Central memory CD8-positive, alpha-beta T cell (primary cell): ENCODE results near the gene SLC22A23.

Experiments used
- ATAC-seq: fragments of 150-1000 bp; cut with Tn5 transposase; replicated peaks from 2 replicates; pipeline ENCODE4 v1.10.0; 2022; ENCODE audit warnings: mild to moderate bottlenecking, moderate FRiP score, moderate number of reproducible peaks; ENCODE audit not compliant: poor library complexity, severe bottlenecking; ENCODE audit errors: extremely low read depth
- DNase-seq, 2 donors: peaks; one replicate each; pipeline ENCODE4 v3.0.0; 2021; ENCODE audit warnings: low spot score in 2 of 2
- H3K27ac Mint-ChIP-seq: one replicate; pipeline ENCODE4 v1.8.0; 2022; ENCODE audit warnings: low read depth, mild to moderate bottlenecking, moderate library complexity, mixed read lengths
- H3K27me3 Mint-ChIP-seq: one replicate; pipeline ENCODE4 v1.8.0; 2022; ENCODE audit warnings: mixed read lengths
- H3K36me3 Mint-ChIP-seq: one replicate; pipeline ENCODE4 v1.8.0; 2022; ENCODE audit warnings: mild to moderate bottlenecking, moderate library complexity, mixed read lengths; ENCODE audit not compliant: insufficient read depth
- H3K4me1 Mint-ChIP-seq: one replicate; pipeline ENCODE4 v1.8.0; 2022; ENCODE audit warnings: mixed read lengths
- H3K4me3 Mint-ChIP-seq: one replicate; pipeline ENCODE4 v1.8.0; 2022; ENCODE audit warnings: mild to moderate bottlenecking, moderate library complexity, mixed read lengths
- H3K9me3 Mint-ChIP-seq: one replicate; pipeline ENCODE4 v1.8.0; 2022; ENCODE audit warnings: mixed read lengths

The SLC22A23 gene

GRCh38 chr6:3489027-3489757 lies 32.3 kb upstream of the SLC22A23 start:
- DNase-seq = no peak
- H3K27me3 Mint-ChIP-seq = peaks cover 73% of the 10 kb centered on the region
- H3K9me3 Mint-ChIP-seq = no peaks in the 10 kb centered on the region
- H3K4me3 Mint-ChIP-seq = no peak overlapping the region
- no peak overlapping the region for H3K27ac Mint-ChIP-seq
- H3K36me3 Mint-ChIP-seq = peaks cover 1% of the 10 kb centered on the region
- no peaks in the 10 kb centered on the region for H3K4me1 Mint-ChIP-seq
- no peak for ATAC-seq

GRCh38 chr6:3484946-3485345 lies 28.1 kb upstream of the SLC22A23 start:
- DNase-seq (no peak), ATAC-seq (no peak)
- H3K9me3 Mint-ChIP-seq = peaks cover 12% of the 10 kb centered on the region
- H3K4me1 Mint-ChIP-seq = no peaks in the 10 kb centered on the region
- H3K36me3 Mint-ChIP-seq = no peaks in the 10 kb centered on the region
- no peak overlapping the region for H3K4me3 Mint-ChIP-seq
- H3K27me3 Mint-ChIP-seq = peaks cover 73% of the 10 kb centered on the region
- no peak overlapping the region for H3K27ac Mint-ChIP-seq

GRCh38 chr6:3484192-3484591 lies 27.3 kb upstream of the SLC22A23 start:
- Mint-ChIP-seq H3K9me3 (peaks cover 17% of the 10 kb centered on the region), H3K36me3 (no peaks in the 10 kb centered on the region), H3K4me1 (no peaks in the 10 kb centered on the region), H3K27ac (no peak overlapping the region), H3K4me3 (no peak overlapping the region), H3K27me3 (peaks cover 78% of the 10 kb centered on the region)
- DNase-seq (no peak), ATAC-seq (no peak)

GRCh38 chr6:3483675-3484074 lies 26.8 kb upstream of the SLC22A23 start:
- H3K27ac Mint-ChIP-seq = no peak overlapping the region
- no peaks in the 10 kb centered on the region for H3K4me1 Mint-ChIP-seq
- no peak for ATAC-seq
- peaks cover 78% of the 10 kb centered on the region for H3K27me3 Mint-ChIP-seq
- DNase-seq = no peak
- H3K36me3 Mint-ChIP-seq = no peaks in the 10 kb centered on the region
- H3K9me3 Mint-ChIP-seq = peaks cover 17% of the 10 kb centered on the region
- H3K4me3 Mint-ChIP-seq = no peak overlapping the region

GRCh38 chr6:3482869-3483268 lies 26.0 kb upstream of the SLC22A23 start:
- H3K36me3 Mint-ChIP-seq = no peaks in the 10 kb centered on the region
- no peaks in the 10 kb centered on the region for H3K4me1 Mint-ChIP-seq
- peaks cover 17% of the 10 kb centered on the region for H3K9me3 Mint-ChIP-seq
- no peak for ATAC-seq
- no peak overlapping the region for H3K4me3 Mint-ChIP-seq
- H3K27ac Mint-ChIP-seq = no peak overlapping the region
- no peak for DNase-seq
- peaks cover 78% of the 10 kb centered on the region for H3K27me3 Mint-ChIP-seq

- Mint-ChIP-seq H3K9me3 (peaks cover 17% of the 10 kb centered on the region), H3K4me3 (no peak overlapping the region), H3K36me3 (no peaks in the 10 kb centered on the region), H3K4me1 (no peaks in the 10 kb centered on the region), H3K27me3 (peaks cover 69% of the 10 kb centered on the region), H3K27ac (no peak overlapping the region)
- no peak for DNase-seq
- ATAC-seq = no peak
Observed at GRCh38 chr6:3481640-3482039, 24.8 kb upstream of the SLC22A23 start.

- H3K36me3 Mint-ChIP-seq = no peaks in the 10 kb centered on the region
- no peaks in the 10 kb centered on the region for H3K4me1 Mint-ChIP-seq
- peaks cover 17% of the 10 kb centered on the region for H3K9me3 Mint-ChIP-seq
- H3K27me3 Mint-ChIP-seq = peaks cover 59% of the 10 kb centered on the region
- H3K4me3 Mint-ChIP-seq = no peak overlapping the region
- no peak for ATAC-seq
- DNase-seq = no peak
- no peak overlapping the region for H3K27ac Mint-ChIP-seq
Observed at GRCh38 chr6:3480009-3480408, 23.2 kb upstream of the SLC22A23 start.

- Mint-ChIP-seq H3K4me3 (no peak overlapping the region), H3K36me3 (no peaks in the 10 kb centered on the region), H3K27me3 (peaks cover 44% of the 10 kb centered on the region), H3K27ac (no peak overlapping the region), H3K4me1 (no peaks in the 10 kb centered on the region), H3K9me3 (no peaks in the 10 kb centered on the region)
- ATAC-seq (no peak), DNase-seq (no peak)
Observed at GRCh38 chr6:3473773-3474172, 16.9 kb upstream of the SLC22A23 start.

GRCh38 chr6:3471711-3472110 lies 14.9 kb upstream of the SLC22A23 start:
- DNase-seq (no peak), ATAC-seq (no peak)
- Mint-ChIP-seq H3K4me3 (no peak overlapping the region), H3K9me3 (no peaks in the 10 kb centered on the region), H3K27me3 (peaks cover 41% of the 10 kb centered on the region), H3K27ac (no peak overlapping the region), H3K4me1 (no peaks in the 10 kb centered on the region), H3K36me3 (no peaks in the 10 kb centered on the region)

- no peak for ATAC-seq
- Mint-ChIP-seq H3K4me1 (no peaks in the 10 kb centered on the region), H3K4me3 (no peak overlapping the region), H3K9me3 (no peaks in the 10 kb centered on the region), H3K27me3 (peaks cover 46% of the 10 kb centered on the region), H3K36me3 (peaks cover 2% of the 10 kb centered on the region), H3K27ac (no peak overlapping the region)
- no peak for DNase-seq
Observed at GRCh38 chr6:3471286-3471685, 14.4 kb upstream of the SLC22A23 start.

GRCh38 chr6:3468585-3468984 lies 11.7 kb upstream of the SLC22A23 start:
- H3K4me1 Mint-ChIP-seq = no peaks in the 10 kb centered on the region
- DNase-seq (no peak), ATAC-seq (no peak)
- H3K4me3 Mint-ChIP-seq = no peak overlapping the region
- peaks cover 2% of the 10 kb centered on the region for H3K36me3 Mint-ChIP-seq
- peaks cover 67% of the 10 kb centered on the region for H3K27me3 Mint-ChIP-seq
- H3K9me3 Mint-ChIP-seq = no peaks in the 10 kb centered on the region
- H3K27ac Mint-ChIP-seq = no peak overlapping the region

- ATAC-seq = no peak
Observed at GRCh38 chr6:3467996-3468395, 11.1 kb upstream of the SLC22A23 start.

GRCh38 chr6:3466488-3467219 lies 9.8 kb upstream of the SLC22A23 start:
- Mint-ChIP-seq H3K4me3 (no peak overlapping the region), H3K4me1 (no peaks in the 10 kb centered on the region), H3K36me3 (peaks cover 2% of the 10 kb centered on the region), H3K9me3 (no peaks in the 10 kb centered on the region), H3K27ac (no peak overlapping the region), H3K27me3 (peaks cover 72% of the 10 kb centered on the region)
- DNase-seq (no peak), ATAC-seq (no peak)

More at GRCh38 chr6:3467996-3468395, 11.1 kb upstream of the SLC22A23 start:
- DNase-seq = no peak
- peaks cover 67% of the 10 kb centered on the region for H3K27me3 Mint-ChIP-seq
- H3K4me1 Mint-ChIP-seq = no peaks in the 10 kb centered on the region
- H3K36me3 Mint-ChIP-seq = peaks cover 2% of the 10 kb centered on the region
- no peak overlapping the region for H3K27ac Mint-ChIP-seq
- no peak overlapping the region for H3K4me3 Mint-ChIP-seq
- H3K9me3 Mint-ChIP-seq = no peaks in the 10 kb centered on the region
